Medulla oblongata (tissue), 1 donor: ENCODE results near the gene C13orf46.
"Not testable (repeated sequence)": the region's sequence is repeated elsewhere in the genome, so short reads cannot be mapped to it uniquely, and the experiment has no call there.

Experiments
- DNase-seq: peaks from one replicate; pipeline ENCODE4 v3.0.0-alpha.2; 2015; ENCODE audit errors: extremely low spot score

Gene C13orf46

DNA sequence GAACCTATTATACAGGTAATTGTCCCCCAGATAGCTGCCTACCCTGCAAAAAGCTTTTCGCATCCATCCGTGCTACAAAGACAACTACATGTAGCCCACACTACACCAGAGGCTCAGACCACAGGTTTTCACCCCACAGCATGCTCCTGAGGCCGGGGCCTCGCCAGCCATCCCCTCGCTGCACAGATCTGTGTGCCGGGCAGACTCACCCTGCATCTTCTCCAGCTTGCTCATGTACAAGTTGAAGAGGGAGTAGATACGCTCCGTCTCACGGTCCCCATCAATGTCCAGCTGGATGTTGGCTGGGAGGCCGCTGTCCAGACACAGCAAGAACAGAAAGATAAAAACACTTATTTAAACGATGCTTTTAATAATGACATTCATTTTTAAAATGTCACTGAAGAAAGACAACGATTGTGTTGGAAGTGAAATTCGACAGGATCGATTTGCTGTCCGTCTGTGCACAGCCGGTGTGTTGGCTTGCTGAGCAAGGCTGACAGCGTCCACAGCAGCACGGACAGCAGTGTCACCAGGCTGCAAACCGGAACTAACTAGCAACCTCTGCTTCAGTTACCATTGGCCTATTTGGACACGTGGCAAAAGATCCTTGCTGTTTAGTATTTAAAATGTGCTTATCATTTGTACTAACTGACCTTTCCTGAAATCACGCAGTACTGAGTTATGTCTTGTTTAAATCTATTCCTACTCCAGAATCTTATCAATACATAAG, 18.6 kb upstream of the C13orf46 start:
- no peak for DNase-seq

DNA sequence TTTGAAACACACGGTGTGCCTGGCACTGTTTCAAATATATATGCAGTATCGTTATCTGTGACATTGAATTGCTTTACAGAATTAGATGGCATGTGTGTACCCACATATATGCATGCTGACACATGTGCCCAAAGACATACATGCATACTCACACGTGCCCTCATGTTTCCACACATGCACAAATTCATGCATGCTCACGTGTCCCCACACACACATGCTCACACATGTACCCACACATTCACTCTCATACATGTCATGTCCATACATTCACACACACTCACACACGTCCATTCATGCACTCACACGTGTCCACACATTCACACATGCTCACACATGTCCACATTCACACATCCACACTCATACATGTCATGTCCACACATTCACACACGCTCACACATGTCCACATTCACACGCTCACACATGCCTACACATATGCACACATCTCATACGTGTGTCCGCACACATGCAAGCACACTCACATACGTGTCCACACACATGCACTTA, 17.9 kb upstream of the C13orf46 start:
- DNase-seq: no peak

DNA sequence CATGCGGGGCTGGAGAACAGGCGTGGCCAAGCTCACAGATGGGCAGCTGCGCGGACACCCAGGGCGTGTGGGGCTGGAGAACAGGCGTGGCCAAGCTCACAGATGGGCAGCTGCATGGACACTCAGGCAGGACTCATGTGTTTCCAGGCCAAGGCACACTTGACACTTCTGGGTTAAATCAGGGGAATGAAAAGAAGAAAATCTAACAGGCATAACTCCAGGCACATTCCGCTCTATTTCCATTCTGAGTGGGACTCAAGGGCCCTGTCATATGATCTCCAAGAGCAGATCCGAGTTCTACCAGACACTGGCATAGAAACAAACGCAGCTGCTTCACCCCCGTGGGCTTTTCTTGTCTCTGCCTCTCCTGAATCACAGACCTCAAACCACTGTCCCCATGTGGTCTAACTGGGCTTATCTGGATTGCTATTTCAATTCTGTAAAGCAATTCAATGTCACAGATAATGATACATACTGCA, 17.4 kb upstream of the C13orf46 start:
- peak; percentile 12 for DNase-seq

DNA sequence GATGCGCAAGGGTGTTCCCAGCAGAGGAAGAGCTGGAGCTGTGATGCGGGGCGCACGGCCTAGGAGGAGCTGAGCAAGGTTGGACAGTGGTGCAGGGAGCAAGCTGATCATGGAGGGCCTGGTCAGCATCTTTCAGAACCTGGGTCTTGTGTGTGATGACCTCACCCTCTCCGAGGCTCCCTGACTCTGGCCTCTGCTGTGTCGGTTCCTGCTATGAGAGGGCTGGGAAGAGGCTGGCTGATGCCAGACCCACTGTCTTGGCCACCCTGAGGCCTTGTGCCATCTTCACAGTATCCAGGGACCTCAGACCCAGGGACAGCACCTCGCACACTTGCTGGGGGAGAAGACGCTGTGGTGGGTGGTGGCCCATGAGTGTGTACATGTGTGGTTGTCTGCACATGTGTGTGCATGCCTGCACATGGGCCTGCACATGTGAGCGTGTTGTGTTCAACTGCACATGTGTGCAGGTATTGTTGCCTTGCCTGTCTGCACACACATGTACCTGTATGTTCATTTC, 16.5 kb upstream of the C13orf46 start:
- no peak for DNase-seq

DNA sequence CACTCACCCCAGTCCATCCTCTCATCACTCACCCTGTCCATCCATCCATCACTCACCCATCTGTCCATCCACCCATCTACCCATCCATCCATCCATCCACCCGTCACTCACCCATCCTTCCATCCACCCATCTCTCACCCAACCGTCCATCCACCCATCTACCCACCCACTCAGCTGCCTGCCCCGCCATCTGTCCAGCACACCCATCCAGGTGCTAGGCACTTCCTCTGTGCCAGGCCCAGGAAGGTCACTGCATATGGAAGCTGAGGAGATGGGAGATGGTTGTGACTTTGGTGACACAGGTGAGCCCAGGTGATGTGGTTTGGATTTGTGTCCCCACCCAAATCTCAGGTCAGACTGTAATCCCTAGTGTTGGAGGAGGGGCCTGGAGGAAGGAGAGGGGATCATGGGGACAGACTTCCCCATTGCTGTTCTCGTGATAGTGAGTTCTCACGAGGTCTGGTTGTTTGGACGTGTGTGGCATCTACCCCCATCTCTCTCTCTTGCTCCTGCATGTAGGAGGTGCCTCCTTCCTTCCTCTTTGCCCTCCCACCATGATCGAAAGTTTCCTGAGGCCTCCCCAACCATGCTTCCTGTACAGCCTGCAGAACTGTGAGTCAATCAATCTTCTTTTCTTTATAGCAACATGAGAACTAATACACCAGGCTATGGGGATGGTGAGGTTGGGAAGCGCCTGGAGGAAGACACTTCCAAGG, 15.9 kb upstream of the C13orf46 start:
- DNase-seq: no peak

DNA sequence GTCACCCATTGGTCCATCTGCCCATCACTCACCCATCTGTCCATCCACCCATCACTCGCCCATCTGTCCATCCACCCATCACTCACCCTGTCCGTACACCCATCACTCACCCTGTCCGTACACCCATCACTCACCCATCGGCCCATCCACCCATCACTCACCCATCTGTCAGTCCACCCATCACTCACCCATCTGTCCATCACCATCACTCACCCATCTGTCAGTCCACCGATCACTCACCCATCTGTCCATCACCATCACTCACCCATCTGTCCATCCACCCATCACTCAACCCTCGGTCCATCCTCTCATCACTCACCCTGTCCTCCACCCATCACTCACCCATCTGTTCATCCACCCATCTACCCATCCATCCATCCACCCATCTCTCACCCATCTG, 15.0 kb upstream of the C13orf46 start:
- not testable (repeated sequence) for DNase-seq

DNA sequence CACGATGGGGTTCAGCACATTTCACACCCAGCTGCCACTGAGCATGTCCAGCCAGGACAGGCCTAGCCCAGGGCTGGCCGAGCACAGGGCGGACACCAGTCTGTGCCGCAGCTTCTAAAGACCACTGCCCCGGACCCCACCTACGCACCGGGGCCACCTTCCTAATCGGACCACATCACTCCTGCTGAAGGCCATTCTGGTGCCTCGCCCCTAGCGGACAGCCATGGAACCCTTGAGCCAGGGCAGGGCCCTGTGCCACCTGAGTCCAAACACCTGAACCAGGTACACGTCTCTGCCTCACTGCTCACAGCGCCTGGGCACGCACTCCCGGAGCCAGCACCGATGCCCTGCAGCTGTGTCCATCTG, 8.4 kb upstream of the C13orf46 start:
- no peak for DNase-seq

DNA sequence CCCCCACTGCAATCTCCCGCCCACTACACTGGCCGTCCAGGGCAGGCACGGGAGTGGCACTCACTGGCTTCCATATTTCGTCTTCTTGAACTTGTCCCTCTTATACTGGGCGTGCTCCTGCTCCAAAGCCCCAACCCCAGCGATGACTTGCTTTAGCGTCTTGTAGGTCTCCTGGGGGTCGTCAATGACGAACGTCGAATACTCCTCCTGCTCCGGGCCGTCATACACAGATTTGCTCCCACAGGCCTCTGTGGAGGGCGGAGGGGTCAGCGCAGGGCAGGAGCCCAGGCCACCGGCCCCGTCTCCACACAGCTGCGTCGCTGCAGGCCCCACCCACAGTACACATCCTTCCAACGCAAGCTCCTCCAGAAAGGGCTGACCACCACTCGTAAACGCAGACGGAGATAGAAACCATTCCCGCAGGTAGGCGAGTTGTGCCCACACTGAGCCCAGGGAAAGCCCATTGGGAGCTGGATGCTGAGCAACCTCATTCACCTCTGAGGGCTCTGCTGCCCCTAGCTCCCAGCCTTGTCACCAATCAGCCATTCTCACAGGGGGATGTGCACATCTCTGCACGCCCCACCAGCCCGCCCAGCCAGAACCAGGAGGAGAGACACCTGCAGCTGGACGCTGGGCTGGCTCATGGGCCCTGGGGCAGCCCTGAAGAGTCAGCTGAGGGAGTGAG, 7.9 kb upstream of the C13orf46 start:
- no peak for DNase-seq

DNA sequence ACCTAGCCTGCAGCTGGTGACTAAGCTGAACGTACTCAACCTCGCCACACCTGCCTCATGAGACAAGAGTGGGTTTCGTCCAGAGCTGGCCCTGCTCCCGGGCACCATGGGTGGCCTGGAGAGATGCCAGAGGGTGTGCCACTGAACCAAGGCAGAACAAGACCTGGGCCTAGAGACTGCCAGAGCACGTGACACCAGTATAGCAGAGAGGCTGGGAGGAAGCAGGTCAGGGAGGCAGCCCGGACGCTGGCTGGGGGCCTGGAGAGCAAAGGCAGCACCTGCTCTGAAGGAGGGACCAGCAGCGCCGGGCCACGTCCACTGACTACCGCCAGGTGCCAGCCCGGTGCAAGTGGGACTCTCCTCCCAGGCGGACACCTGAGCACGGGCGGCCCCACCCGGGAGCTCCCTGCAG, 7.3 kb upstream of the C13orf46 start:
- DNase-seq: no peak

DNA sequence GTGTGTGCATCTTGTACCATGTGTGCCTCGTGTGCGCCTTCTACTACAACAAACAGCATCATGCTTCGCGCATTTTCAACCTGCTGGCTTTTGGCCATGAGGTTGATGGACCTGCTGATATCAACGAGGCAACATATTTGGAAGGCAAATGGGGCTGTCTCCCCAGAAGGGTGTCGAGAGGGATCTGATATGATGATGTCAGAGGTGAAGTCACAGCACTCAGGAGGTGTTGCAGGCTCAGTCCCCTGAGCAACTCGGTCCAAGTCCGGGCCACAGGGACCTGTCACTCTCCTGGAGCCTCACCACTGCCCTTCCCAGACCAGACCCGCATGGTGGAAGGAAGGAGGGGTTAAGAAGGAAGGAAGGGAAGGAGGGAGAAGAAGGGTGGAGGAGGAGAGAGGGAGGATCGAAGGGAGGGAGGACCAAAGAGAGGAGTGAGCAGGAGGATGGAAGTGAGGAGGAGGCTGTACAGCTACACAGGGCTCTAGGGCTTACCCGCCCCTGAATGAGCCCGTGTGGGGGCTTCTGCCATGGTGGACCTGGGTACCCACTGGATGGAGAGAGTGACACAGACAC, 6.7 kb upstream of the C13orf46 start:
- DNase-seq: no peak

DNA sequence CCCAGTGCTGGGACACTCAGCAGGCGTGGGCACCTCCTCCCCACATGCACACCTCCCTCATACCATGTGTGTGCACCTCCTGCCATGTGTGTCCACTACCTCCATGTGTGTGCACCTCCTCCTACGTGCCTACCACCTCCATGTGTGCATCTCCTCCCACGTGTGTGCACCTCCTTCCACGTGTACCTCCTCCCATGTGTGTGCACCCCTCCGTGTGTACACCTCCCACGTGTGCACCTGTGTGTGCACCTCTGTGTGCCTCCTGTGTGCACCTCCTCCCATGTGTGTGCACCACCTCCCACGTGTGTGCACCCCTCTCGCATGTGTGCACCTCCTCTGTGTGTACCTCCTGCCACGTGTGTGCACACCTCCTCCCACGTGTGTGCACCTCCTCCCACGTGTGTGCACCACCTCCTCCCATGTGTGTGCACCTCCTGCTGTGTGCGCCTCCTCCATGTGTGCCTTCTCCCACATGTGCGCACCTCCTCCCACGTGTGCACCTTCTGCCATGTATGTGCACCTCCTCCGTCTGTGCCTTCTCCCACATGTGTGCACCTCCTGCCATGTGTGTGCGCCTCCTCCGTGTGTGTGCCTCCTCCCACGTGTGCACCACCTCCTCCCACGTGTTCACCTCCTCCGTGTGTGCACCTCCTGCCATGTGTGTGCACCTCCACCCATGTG, 6.1 kb upstream of the C13orf46 start:
- no peak for DNase-seq

DNA sequence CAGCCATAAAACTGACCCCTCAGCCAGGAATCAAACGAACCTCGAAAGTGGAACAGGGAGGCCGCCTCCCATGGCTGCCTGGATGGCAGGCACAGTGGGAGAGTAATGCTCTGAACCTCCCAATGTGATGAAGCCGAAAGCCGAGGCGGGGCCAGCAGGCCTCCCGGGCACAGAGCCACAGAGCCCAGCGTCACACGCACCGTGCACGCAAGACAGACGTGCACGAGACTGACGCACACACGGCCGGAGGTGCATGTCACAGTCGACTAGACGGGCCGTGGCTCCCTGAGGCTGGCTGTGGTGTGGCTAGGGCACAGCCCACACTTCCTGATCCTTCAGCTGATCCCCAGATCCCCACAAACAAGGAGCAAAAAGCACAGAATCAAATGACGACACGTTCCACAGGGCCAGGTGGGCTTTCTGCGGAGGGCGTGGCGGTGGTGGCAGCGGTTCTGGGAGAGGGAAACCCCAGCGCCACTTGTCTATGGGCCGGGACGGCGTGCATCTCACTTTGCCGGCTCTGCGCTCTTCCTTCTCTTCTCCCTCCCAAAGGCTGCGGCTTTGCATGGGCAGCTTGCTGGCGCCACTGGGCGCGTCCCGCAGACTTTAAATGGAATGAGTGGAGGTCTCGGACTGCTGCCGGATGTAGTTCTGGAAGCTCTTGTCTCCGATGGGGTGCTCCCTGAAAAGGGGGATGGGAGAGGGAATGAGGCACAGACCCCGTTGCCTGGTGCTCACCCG, 5.0 kb upstream of the C13orf46 start:
- DNase-seq: no peak

DNA sequence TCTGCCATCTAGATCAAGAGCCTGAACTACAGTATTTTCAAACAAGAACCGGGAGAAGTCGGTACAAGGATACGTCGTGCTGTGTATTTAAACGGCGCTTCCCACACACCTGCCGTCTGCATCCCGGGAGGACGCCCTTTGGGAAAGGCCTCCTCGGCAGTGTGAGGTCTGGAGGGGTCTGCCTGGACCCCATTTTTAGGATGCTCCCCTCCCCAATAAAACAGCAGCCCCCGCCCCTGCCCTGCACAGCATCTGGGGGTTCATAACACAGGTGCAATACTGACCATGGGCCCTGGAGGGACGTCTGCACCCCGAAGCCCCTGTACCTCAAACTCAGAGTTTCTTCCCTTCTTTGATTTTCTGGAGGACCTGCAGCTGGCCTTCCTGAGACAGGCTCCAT, 4.1 kb upstream of the C13orf46 start:
- no peak for DNase-seq

DNA sequence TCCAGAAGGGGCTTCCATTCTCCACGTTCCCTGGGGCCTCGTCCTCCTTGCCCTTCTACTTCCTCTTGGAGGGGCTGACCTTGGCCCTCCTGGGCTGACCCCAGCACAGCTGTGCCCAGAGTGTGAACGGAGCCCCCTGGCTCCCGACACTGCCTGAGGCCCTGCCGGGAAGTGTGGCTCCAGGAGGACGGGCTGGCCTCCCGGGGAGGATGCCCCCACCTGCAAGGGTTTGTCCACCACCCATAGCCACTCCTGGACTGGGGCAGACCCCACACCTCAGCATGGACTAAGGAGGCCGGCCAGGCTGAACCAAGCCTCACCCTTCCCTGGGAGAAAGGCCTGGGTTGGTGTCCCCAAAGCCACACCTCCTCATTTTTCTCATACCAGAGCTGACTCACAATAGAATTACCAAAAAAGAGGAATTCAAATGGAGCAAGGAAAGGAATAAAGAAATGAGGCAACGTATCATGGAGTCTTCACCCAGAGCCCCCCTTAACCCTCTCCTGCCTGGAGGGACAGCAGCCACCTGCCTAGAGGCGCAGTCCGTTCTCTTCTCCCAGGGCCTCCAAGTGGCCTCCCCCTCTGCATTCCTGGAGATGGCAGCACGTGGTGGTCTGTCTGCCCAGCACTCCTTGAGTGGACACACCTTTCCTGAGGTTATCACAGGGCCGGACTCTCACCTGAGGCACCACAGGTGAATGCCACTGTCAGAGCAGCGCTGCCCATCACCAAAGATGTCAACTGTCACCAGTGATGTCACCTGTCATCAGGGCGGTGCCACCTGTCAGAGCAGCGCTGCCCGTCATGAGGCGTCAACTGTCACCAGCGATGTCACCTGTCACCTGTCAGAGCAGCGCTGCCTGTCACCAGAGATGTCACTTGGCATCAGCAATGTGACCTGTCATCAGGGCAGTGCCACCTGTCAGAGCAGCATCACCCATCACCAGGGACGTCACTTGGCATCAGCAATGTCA, 3.1 kb upstream of the C13orf46 start:
- DNase-seq: no peak

DNA sequence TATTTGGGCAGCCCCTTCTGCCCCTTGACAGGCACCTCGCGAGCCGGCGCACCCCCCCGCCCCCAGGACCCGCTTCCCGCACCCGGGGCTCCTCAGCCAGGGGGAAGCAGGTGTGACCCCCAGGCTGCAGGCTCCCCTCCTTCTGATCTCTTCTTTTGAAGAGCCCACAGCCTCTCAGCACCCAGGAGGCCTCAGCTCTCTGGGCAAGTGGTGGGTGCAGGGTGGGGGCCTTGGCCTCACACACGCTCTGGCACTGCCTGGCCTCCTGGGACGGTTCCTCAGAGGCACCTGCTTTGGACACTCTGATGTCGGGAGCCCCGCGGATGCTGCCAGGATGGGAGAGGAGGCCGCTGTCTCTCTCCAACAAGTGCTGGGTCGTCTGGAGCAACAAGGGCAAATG, 1.5 kb upstream of the C13orf46 start:
- no peak for DNase-seq

DNA sequence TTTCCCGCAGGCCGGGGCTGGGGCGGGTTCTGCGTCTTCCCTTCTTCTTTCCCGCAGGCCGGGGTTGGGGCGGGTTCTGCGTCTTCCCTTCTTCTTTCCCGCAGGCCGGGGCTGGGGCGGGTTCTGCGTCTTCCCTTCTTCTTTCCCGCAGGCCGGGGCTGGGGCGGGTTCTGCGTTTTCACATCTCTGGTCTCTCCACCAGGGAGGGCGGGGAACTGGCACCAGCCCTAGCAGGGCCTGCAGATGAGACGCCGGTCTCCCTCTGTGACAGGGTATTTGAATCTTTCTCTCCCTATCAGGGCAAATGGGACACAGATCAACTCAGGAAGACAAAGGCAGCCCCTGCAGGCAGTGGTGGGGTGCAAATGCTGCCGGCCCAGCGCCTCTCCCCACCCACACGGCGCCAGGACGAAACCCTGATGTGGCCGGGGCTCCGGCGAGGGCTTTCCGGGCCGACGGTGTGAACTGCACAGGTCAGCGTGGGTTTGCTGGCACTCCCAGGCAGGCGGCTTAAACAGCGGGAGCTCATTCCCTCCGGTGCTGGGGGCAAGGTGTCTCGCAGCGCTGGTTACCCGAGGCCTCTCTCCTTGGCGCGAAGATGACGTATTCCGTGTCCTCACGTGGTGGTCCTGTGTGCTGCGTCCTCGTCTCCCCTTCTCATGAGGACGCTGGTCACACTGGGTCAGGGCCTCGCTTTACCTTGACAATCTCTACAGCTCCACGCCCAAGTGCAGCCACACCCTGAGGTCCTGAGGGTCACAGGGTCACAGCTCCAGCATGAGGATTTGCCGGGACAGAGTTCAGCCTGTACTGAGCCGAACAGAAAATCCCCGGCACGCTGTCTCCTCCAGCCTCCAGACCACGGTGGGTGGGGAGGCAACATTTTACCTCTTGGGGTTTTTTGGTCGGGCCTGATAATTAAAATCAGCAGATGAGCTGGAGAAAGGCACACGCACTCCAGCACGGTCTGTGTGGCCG, 717 bp upstream of the C13orf46 start:
- no peak for DNase-seq

DNA sequence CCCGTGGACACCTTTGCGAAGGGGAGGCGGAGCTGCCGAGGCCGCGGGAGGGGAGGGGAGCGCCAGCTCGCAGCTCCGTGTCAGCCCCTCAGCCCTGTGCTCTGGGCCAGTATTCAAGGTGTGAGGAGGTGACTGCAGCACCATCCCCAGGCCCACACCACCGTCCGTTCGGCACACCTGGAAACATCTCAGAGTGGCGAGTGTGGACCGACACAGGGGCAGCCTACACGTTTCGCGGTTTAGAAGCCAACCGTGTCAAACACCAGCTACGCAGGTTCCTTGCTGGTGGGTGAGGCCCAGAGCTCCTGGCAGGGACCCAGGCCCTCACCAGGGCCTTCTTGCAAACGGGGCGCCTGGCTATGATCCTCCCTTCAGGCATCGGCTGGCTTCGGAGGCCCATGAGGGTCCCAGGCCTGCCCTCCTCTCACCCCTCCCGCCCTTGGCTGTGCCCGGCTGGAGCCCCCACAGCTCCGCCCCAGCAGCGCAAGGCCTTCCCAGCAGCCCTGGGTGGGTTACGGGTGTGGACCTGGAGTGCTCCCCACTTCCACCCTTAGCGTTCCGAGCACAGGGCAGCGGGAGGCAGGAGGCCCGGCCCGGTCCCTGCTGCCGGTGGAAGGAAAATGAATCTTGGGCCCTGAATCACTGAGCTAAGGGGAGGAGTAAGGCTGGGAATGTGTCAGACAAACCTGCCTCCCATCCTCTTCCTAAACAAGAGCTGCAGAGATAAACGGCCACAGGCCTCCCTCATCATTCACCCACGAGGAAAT, 1.2 kb downstream of the C13orf46 start:
- no peak for DNase-seq
